ENCODE data around the gene COL5A1. TPM values are rescaled to one million over a fixed set of nuclear protein-coding genes. Genes with fewer than 3 reads are reported as not detected.

COL5A1 gene
- total and polyA plus RNA-seq, 4 donors = 12.2 to 169 (median 65.4) TPM

DNA sequence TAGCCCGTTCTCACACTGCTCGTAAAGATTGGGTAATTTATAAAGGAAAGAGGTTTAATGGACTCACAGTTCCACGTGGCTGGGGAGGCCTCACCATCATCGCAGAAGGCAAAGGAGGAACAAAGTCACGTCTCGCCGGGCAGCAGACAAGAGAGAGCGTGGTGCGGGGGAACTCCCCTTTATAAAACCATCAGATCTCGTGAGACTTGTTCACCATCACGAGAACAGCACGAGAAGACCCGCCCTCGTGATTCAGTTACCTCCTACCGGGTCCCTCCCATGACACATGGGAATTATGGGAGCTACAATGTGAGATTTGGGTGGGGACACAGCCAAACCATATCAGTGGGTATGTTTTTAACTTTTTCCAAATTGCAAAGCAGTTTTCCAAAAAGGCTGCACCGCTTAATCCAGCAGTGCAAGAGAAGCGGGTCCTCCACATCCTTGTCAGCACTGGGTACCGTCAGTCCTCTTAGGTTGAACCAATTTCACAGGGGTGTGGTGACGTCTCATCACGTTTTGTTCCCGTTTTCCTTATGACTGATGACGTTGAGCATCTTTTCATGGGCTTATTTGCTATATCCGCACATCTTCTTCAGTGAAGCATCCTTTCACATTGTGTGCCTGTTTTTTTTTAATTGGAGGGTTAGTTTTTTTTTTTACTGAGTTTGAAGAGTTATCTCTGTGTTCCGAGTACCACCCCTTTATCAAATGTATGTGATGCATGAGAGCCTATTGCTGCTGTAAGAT is 231.1 kb downstream of the COL5A1 start:
- Histone ChIP-seq H3K36me3 (ENCODE audit: control insufficient read depth in 4 of 4, insufficient read depth in 4 of 4, low read length in 4 of 4) (no peaks in the 10 kb centered on the region), H3K4me3 (no peak overlapping the region), H3K9ac (ENCODE audit: insufficient read depth in 1 of 2, low read length in 2 of 2) (no peak overlapping the region), H3K9me3 (ENCODE audit: control insufficient read depth in 4 of 4, insufficient read depth in 3 of 4, low read length in 3 of 4) (no peaks in the 10 kb centered on the region), H3K4me1 (ENCODE audit: control insufficient read depth in 5 of 5, insufficient read depth in 5 of 5, low read length in 5 of 5) (peaks cover 0 to 20% (median 3%) of the 10 kb centered on the region in 5 donors), H3K27ac (ENCODE audit: low read depth in 1 of 2, low read length in 1 of 2) (no peak overlapping the region), H3K27me3 (ENCODE audit: control insufficient read depth in 3 of 3, insufficient read depth in 3 of 3, low read length in 2 of 3) (no peaks in the 10 kb centered on the region)
- TF ChIP-seq, protein P1, sequence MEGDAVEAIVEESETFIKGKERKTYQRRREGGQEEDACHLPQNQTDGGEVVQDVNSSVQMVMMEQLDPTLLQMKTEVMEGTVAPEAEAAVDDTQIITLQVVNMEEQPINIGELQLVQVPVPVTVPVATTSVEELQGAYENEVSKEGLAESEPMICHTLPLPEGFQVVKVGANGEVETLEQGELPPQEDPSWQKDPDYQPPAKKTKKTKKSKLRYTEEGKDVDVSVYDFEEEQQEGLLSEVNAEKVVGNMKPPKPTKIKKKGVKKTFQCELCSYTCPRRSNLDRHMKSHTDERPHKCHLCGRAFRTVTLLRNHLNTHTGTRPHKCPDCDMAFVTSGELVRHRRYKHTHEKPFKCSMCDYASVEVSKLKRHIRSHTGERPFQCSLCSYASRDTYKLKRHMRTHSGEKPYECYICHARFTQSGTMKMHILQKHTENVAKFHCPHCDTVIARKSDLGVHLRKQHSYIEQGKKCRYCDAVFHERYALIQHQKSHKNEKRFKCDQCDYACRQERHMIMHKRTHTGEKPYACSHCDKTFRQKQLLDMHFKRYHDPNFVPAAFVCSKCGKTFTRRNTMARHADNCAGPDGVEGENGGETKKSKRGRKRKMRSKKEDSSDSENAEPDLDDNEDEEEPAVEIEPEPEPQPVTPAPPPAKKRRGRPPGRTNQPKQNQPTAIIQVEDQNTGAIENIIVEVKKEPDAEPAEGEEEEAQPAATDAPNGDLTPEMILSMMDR (IDR thresholded peaks at IDR 0.05; ENCODE audit: control extremely low read depth, extremely low read depth) = no peak
- 85% methylated on average over 24 of the region's 24 CpGs for WGBS, 2 donors
- ATAC-seq (ENCODE audit: insufficient read depth, low FRiP score) (no peak), DNase-seq (no peak)

DNA sequence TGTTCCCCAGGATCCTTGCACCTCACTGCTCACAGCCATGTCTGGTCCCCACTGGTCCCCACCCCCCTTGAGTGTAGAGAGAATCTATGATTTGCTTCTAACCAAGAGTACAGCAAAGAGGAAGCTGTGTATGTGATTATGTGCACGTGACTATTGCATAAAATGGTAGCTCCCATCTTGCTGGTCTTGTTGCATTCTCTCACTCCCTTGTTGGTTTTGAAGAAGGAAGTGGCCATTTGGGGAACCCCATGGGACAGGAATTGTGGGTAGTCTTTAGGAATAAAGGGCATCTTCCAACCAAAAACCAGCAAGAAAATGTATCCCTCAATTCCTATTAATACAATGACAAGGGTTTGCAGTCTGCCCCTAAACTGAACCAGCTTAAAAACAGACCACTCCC is 233.8 kb downstream of the COL5A1 start:
- Histone ChIP-seq H3K27me3 (ENCODE audit: control insufficient read depth in 3 of 3, insufficient read depth in 3 of 3, low read length in 2 of 3) (no peaks in the 10 kb centered on the region), H3K36me3 (ENCODE audit: control insufficient read depth in 4 of 4, insufficient read depth in 4 of 4, low read length in 4 of 4) (no peaks in the 10 kb centered on the region), H3K27ac (ENCODE audit: low read depth in 1 of 2, low read length in 1 of 2) (no peak overlapping the region), H3K9ac (ENCODE audit: insufficient read depth in 1 of 2, low read length in 2 of 2) (no peak overlapping the region), H3K4me1 (ENCODE audit: control insufficient read depth in 5 of 5, insufficient read depth in 5 of 5, low read length in 5 of 5) (peaks cover 0 to 20% (median 3%) of the 10 kb centered on the region in 5 donors), H3K9me3 (ENCODE audit: control insufficient read depth in 4 of 4, insufficient read depth in 3 of 4, low read length in 3 of 4) (no peaks in the 10 kb centered on the region), H3K4me3 (no peak overlapping the region)
- no peak for ATAC-seq (ENCODE audit: insufficient read depth, low FRiP score)
- DNase-seq = no peak
- WGBS, 2 donors = 15 to 70% methylated on average over 1 of the region's 1 CpG
- TF ChIP-seq, protein P1 (IDR thresholded peaks at IDR 0.05; ENCODE audit: control extremely low read depth, extremely low read depth) = no peak

DNA sequence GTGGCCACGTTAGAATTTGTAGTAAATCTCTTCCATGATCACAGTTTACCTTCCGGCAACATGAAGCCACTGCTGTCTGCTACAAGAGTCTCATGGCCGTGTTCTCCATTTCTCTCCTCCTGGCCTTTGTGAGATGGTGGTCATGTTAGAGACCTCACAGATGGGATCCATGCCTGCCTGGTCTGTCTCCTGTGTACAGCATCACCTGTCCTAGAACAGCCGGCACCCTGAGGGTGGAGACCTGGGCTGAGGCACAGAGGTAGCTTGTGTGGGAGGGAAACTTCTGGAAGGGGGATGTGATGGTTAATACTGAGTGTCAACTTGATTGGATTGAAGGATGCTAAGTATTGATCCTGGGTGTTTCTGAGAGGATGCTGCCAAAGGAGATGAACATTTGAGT is 235.9 kb downstream of the COL5A1 start:
- no peaks in the 10 kb centered on the region for H3K9me3 ChIP-seq (ENCODE audit: control insufficient read depth in 4 of 4, insufficient read depth in 3 of 4, low read length in 3 of 4)
- H3K27me3 ChIP-seq (ENCODE audit: control insufficient read depth in 3 of 3, insufficient read depth in 3 of 3, low read length in 2 of 3) = no peaks in the 10 kb centered on the region
- no peak overlapping the region for H3K9ac ChIP-seq (ENCODE audit: insufficient read depth in 1 of 2, low read length in 2 of 2)
- no peak overlapping the region for H3K4me3 ChIP-seq
- peaks cover 0 to 7% (median 0%) of the 10 kb centered on the region in 5 donors for H3K4me1 ChIP-seq (ENCODE audit: control insufficient read depth in 5 of 5, insufficient read depth in 5 of 5, low read length in 5 of 5)
- TF ChIP-seq, protein P1 (IDR thresholded peaks at IDR 0.05; ENCODE audit: control extremely low read depth, extremely low read depth) = no peak
- ATAC-seq (ENCODE audit: insufficient read depth, low FRiP score) (no peak), DNase-seq (no peak)
- 89 to 92% methylated on average over 4 of the region's 4 CpGs for whole genome bisulfite sequencing, 2 donors
- no peak overlapping the region for H3K27ac ChIP-seq (ENCODE audit: low read depth in 1 of 2, low read length in 1 of 2)
- H3K36me3 ChIP-seq (ENCODE audit: control insufficient read depth in 4 of 4, insufficient read depth in 4 of 4, low read length in 4 of 4) = no peaks in the 10 kb centered on the region

Data from lung (tissue), 12 donors.